ENCODE results near the gene CDH23.

The CDH23 gene

GRCh38 chr10:71665456-71665855, 268.7 kb downstream of the CDH23 start:
- no peak for TF ChIP-seq CTCF (IDR thresholded peaks at IDR 0.05)

DNA sequence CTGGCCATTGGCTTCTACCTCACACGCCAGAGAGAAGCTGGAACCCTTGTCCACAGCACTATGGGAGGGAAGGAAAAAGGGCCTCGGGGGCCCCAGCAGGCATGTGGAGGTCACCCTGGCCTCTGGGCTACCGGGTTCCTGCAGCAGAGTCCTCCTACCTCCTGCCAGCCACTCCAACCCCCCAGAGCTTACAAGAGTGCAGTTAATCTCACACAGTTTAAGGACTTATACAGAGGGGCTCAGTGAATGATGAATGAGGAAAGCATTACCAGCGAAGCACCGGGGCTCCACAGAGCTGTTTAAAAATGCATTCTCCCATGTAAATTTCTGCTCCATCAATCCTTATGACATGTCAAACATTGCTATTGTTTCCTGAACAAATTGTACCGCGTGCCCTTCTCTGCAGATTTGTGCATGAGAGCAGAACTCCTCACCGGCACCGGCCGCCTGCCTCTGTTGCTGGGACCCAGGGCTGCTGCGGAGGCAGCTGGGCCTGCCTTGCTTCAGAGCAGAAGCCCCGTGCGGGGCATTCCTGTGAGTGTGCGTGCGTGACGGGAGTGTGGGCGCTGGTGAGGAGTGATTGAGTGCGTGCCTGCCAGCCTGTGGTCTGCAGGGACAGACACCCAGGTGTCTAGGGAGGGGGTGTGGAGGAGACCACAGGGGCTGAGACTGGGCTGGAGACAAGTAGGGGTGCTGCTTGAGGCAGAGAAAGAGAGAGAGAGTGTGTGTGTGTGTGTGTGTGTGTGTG, 270.1 kb downstream of the CDH23 start:
- no peak for TF ChIP-seq CTCF (IDR thresholded peaks at IDR 0.05)

GRCh38 chr10:71667387-71667752, 270.6 kb downstream of the CDH23 start:
- TF ChIP-seq CTCF (IDR thresholded peaks at IDR 0.05) = no peak

GRCh38 chr10:71671994-71672946, 275.6 kb downstream of the CDH23 start:
- no peak for TF ChIP-seq CTCF (IDR thresholded peaks at IDR 0.05)

GRCh38 chr10:71675295-71675970, 278.7 kb downstream of the CDH23 start:
- TF ChIP-seq CTCF (IDR thresholded peaks at IDR 0.05) = no peak

DNA sequence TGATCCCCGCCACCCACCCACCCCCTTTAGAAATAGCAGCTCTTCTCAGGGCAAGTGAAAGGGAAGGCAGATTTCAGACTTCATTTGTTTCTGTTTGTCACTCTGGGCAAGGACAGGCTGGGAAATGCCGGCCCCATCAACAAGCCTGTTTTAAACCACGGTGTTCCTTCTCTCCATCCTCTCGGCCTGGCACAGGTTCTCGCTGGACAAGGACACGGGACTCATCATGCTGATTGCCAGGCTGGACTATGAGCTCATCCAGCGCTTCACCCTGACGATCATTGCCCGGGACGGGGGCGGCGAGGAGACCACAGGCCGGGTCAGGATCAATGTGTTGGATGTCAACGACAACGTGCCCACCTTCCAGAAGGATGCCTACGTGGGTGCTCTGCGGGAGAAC, 280.5 kb downstream of the CDH23 start:
- no peak for TF ChIP-seq CTCF (IDR thresholded peaks at IDR 0.05)

DNA sequence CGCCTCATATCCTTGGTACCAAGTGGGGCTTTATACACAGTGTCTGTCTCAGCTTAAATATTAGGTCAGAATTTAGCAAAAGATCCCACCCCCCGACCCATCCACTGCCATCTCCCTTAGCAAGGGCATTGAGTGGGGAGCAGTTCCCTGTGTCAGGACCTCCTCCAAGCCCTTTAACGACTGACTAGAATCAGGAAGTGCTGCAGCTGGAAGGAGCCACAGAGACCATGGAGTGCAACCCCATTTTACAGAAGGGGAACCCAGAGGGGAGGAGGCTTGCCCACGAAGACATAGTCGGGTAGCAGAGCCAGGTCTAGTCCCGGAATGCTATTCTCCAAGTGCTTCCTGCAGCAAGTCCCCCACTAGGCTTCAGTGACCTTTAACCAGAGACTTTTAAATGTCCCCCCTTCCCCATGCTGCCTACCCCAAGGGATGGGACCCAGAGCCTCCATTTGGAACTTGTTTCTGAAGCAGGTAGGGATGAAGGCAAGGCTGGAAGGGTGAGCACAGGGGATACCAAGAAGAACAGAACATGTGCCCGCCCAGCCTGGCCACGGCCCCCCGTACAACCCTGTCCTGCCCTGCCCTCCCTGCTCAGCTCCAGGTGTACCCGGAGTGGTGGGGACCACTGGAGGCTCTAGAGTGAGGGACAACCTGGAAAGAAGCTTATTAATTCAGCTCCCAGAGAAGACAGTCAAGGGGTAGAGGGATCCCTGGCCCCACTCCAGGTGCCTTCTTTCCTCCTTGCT, 281.5 kb downstream of the CDH23 start:
- TF ChIP-seq CTCF (IDR thresholded peaks at IDR 0.05) = no peak

All from LNCAP (cell line).